NOMO-1 (cell line): ENCODE data around the gene COL5A1.
"Not testable (repeated sequence)": the region's sequence is repeated elsewhere in the genome, so short reads cannot be mapped to it uniquely, and the experiment has no call there.

Source experiments
- DNase-seq, 2 experiments: peaks; one replicate each; lab custom pipeline; 2025; ENCODE audit not compliant: unreplicated experiment in 2 of 2; lab: John Stamatoyannopoulos, UW

Gene COL5A1

DNA sequence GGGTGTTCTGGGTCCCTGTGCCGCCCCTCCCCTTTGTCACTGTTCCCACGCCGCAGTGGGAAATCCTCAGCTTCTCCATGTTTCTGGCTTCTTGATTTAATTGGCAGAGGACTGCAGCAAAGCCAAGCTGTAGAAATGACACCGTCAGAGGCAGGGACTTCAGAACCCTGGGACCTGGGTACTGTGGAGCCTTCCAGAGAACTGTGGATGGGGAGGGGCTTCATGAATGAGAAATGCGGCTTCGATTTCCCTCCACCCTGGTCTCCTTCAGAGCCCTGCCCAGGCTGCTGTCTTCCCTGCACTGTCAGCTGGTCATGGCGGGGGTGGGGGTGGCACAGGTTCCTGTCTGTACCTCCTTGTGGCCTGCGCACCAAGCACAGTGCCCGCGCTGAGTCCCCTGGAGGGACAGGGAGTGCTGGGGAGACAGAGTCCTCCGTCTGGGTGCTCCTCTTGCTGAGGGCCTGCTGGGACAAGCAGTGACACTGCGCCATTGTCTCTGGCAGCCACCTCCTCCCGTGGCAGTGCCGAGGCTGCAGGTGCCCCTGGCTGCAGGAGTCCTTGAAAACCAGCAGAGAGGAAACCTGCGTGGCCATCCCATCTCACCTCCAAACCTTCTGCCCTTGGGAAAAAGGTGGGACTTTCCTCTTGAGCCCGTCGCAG, 47.2 kb downstream of the COL5A1 start:
- no peak for DNase-seq

DNA sequence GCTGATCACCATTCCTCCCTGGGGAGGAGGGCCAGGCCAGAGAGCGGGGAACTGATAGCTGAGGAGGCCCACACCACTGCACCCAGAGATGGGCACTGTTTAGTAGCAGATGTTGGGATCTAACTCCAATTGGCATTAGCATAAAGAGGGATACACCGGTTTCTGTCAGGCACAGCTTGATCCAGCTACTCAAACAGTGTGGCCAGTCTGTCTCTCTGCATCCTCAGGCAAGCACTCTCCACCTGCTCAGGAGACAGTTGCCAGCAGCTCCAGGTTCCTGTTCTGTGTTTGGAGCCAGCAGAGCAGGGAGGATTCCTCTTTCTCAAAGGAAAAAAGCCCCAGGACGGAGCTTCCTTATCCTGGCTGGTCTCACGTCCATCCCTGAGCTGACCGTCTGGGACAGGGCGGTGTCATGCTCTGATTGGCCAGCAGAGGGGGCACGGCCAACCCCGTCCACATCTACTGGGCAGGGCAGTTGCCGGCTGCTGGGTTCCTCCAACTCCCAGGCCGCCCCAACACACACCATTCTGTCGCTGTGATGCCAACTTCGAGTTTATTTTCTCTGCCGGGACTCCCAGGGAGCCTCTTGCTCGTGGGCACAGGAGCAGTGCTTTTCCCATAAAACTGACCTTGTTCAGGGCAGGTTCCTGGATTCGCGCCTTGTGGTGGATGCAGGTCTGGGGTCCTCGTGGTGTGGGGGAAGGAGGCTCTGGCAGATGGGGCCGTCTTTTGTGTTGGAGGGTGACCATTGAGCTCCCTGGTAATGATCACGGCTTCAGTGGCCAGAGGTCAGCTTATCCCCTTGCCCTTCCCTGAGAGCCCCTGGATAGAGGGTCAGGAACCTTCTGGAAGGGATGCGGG, 47.9 kb downstream of the COL5A1 start:
- peak in 1 of 2 experiments; percentile 39 for DNase-seq

DNA sequence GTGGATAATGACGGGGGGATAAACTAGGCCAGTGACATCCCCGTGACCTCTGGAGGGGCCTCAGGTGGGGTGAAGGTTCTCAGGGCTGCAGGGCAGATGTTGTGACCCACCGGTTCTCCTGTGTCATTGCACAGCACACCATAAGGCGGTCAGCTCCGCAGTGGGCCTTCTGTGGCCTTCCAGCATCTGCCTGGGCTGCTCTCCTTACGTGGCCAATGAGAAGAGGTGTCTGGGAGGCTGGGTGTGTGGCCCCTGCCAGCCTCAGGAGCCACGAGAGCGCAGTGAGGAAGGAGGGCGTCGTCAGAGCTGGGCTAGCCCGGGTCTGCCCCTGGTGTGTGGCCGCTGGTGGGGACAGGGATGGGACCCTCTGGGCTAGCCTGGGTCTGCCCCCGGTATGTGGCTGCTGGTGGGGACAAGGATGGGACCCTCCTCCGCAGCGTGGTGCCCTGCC, 48.7 kb downstream of the COL5A1 start:
- no peak for DNase-seq

DNA sequence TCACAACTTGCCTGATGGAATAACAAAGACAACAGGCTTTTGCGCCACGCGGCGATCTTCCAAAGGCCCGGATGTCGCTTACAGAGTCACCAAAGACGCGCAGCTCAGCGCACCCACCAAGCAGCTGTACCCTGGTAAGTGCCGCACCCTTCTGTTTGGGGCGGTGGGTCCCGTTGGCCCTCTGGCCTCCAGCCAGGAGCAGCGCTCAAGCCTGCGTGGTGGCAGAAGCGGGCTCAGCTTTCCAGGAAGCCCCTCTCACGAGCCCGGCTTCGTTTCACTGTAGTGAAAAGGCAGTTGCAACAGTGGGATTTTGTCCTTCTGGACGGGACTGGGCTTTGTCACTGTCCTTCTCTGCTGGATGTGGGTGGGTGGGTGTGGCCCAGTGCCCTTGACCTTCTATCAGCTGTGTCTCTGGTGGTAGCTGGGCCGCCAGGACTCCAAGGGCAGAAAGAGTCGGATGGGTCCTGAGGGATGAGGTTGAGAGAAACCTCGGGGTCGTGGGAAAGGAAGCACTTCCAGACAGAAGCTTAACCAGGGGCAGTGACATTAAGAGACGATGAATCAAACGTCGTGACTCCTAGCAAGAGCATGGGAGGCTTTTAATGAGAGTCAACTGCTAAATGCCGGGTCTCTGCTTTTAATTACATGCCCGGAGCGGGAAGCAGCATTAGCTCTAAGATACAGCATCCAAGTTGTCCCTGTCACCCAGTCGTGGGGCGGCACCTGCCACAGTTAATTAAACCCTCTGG, 49.5 kb downstream of the COL5A1 start:
- no peak for DNase-seq

DNA sequence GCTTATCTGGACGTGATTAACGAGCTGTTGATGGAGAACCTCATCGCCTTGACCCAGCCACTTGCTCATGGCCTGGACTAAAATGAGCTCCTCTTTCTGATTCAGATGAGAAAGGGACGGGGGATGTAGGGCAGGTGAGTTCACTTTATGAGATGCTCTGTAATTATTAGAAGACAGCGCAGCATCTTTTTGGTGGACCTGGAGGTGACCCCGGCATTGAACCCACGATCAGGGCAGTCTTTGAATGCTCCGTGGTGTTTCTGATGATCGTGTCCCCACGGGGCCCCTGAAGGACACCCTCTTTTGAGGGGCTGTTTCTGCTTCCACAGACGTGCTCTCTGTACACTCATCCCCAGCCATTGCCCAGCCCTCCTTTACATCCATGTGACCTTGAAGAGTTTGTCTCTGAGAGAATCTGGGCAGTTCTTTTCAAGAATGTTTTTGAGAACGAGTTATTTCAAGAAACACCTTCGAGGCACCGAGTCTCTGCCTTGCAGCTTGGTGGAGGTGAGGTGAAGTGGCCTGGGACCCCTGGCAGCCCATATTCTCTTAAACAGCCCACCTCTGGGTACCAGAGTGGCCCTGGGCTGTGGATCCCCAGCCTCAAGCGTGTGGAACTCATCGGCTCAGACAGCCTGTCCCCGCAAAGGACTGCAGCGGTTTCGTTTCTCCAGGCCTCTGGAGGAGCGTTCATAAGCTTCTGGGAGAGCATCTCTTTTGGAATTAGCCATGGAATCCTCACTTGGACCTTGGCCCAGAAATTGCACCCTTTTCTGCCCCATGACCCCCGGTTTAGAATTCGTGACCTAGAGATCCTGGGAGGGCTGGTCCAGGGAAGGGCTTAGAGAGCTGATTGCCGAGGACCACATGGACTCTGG, 50.3 kb downstream of the COL5A1 start:
- no peak for DNase-seq

DNA sequence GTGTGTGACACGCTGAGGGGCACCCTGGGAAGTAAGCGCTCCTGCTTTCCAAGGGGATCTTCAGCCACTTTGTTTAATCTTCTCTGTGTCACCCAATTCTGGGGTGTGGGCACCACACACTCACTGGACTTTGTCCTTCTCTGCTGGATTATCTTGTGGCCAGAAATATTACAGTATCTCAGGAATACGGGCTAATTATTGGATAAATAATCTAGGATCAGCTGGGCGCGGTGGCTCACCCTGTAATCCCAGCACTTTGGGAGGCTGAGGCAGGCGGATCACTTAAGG, 50.9 kb downstream of the COL5A1 start:
- no peak for DNase-seq

DNA sequence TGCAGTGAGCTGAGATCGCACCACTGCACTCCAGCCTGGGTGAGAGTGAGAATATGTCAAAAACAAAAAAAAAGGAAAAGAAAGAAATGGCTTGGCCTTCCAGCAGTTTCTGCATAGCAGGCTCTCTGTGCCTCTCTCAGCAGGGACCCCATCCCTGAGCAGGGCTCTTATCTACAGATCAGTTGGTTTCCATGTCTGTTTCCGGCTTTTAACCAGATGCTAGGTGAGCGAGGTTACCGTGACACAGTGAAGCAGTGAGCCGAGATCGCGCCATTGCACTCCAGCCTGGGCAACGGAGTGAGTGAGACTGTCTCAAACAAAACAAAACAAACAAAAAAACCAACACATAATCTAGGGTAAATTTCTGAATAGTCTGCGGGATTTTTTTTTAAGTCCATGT, 51.4 kb downstream of the COL5A1 start:
- DNase-seq = no peak

DNA sequence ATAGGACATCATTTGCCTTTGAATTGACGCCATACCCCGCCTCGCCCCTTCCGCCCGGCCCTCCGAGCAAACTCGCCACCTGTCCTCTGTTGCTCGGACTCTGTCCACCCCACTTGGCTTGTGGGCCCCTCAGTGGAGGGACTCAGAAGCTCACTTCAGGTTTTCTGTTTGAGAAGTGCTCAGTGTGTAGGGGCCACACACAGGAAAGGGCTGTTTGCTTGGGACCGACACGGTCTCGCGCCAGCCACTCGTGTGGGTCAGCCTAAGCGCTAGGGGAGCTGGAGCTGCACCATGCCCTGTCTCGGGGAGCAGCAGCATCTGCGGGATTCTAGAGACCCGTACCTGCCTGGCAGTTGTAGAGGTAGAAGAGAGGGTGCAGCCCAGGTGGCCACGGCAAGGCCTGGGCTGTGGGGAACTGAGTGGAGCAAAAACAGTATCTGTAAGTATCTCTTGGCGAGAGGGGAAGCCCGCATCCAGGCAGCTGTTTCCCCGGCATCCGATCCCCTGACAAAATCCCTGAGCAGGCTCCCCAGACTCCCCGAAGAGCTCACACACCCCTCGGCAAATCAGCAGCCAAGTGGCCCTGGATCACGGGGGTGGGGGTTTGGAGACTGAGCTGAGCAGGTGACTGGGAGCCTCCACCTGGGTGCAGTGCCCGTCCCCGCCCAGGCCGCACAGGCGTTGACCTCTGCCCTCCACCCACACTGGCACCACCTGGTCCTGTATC, 52.2 kb downstream of the COL5A1 start:
- DNase-seq = no peak

DNA sequence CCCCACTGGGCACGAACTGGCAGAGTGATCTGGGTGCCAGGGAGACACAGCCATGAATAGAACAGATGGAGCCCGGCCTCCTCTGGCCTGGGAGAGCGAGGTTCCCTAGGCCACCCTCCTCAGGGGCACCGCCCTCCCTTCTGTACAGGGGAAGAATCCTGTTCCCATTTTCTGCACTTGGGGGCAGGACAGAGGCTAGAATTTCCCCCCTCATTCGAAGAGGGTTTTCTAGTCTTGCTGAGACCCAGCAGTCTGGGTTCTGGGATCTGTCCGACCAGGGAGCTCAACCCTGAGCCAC, 52.7 kb downstream of the COL5A1 start:
- DNase-seq = no peak

DNA sequence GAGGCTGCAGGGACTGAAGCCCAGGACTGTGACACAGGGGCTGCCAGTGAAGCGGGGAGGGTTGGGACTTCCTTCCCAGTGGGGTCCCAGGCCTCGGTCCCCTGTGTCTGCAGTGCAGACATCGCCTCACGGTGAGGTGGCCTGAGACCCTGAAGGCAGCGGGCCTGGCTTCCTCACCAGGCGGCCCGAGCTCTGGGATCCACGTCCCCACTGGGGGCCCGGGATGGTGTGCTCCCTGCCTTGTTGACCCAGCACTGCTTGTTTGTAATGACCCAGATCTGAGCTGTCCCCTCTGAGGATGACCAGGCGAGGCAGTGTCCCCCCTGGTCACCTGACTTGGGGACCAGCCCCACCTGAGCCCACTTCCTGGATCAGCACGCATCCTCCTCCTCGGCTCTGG, 53.1 kb downstream of the COL5A1 start:
- no peak for DNase-seq

DNA sequence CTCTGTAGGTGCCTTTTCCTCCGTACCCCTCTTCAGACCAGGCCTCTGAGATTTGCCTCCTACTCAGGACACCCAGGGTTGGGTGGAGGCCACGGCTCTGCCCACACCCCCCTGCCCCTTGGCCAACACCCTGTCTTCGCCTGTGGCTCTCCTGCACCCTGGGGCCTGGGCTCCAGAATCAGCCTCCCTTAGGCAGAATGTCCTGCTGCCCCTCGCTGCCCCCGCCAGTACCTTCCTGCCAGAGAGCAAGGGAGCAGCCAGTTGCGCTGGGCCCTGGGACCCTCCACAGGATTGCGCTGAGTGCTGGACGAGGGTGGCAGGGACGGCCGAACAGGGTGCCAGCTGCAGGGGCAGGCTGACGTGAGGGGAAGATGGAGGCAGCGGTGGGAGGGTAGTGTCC, 53.5 kb downstream of the COL5A1 start:
- DNase-seq = no peak

DNA sequence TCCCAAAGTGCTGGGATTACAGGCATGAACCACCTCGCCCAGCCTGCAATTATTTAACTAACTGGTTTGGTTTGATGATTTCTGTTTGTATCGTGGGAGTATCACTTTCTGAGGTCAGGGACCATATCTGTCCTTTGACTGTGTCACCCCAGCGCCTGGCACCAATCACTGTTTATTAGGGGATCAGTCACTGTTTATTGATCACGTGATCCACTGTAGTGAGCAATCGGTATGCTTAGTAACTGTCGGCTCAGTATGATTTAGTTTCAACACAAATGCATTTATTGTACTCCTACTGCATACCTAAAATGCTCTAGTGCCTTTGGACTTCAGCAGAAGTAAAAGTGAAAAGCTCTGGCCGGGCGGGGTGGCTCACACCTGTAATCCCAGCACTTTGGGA, 54.8 kb downstream of the COL5A1 start:
- no peak for DNase-seq

DNA sequence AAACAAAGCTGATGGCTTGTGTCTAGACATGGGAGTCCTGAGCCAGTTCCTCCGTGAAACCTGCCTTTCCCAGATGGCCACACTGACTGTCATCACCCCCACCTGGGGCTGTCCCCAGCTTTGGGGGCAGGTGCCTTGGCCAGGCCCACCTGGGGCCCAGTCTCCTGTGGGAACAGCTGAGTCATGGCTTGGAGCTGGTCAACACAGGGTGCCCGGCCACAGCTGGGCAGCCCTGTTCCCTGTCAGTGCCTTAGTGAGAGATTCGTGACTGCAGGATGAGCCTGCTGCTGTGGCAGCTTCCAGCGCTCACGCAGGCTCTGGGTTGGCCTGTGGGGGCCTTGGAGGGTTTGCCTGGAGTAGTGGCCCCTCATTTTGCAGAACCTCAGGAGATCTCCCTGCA, 56.5 kb downstream of the COL5A1 start:
- DNase-seq = no peak

DNA sequence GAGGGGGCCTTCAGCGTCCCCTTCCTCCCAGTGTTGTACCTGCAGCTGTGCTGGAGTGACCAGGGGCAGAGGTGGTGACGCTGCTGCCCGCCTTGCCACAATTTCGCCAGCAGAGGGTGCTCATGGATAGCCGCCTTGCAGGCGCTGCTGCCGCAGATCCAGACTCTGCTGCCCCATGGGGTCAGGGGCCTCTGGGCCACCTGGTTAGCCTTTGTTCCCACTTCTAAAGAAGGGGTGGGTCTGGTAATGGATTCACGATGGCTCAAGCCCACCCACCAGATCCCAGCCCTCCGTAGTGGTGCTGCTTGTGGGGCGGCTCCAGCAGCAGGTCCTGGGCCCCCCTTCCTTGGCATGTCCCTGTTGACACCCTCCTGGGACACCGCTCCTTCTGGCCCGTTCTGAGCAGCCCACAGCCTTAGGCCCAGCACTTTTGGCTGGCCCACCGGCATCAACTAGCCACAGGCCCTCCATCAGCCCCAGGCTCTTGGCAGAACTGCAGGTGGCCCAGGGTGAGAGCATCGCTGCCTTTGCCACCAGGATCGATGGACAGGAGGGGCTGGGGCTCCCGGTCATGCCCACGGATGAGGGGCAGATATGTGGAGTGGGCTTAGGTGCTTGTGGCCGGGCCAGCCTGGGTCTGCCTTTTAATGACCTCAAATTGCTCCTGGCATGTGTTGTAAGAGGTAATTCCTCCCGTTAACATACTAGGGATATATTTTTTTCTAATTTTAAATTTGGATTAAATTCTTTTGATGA, 57.2 kb downstream of the COL5A1 start:
- DNase-seq = peak; percentile 9 to 55

DNA sequence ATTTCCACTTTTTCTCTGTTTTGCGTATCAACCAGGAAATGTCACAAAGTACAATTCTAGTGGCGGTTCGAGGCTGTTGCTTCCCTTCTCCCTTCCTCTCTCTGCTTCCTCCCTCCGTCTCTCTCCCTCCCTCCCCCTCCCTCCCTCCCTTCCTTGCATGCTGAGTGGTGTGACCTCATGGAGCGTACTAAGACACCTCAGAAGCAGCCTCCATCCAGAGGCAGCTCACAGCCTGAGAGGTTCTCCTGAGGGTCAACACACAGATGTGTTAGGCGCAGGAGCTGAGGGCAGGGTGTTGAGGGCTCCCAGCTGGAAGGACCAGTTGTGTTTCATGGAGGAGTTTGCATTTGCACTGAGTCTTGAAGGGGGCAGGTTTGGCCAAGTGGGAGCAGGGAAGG, 57.7 kb downstream of the COL5A1 start:
- no peak for DNase-seq

DNA sequence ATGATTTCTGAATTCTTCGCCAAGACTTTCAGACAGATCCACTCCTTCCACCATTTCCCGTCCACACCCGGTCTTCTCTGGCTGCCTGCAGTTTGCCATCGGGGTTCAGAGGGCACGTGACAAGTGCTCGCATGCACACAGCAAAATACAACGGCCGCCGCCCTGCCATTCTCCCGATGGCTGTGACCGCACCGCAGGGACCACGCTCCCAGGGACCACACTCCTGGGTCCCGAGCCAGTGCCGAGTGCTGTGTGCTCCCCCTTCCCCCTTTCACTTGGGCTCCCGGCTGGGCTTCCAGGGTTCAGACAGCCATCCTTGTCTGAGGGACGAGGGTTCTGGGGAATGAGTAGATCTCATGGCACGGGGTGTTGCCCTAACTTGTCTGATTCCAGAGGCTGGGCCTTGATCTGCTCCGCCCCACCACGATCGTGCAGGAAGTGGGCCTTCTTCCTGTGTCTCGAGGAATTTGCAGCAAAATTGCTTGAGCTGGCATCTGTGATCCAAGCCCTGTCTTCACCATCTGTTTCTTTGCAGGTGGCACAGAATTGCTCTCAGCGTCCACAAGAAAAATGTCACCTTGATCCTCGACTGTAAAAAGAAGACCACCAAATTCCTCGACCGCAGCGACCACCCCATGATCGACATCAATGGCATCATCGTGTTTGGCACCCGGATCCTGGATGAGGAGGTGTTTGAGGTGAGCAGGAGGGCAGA, 59.2 kb downstream of the COL5A1 start:
- no peak for DNase-seq

DNA sequence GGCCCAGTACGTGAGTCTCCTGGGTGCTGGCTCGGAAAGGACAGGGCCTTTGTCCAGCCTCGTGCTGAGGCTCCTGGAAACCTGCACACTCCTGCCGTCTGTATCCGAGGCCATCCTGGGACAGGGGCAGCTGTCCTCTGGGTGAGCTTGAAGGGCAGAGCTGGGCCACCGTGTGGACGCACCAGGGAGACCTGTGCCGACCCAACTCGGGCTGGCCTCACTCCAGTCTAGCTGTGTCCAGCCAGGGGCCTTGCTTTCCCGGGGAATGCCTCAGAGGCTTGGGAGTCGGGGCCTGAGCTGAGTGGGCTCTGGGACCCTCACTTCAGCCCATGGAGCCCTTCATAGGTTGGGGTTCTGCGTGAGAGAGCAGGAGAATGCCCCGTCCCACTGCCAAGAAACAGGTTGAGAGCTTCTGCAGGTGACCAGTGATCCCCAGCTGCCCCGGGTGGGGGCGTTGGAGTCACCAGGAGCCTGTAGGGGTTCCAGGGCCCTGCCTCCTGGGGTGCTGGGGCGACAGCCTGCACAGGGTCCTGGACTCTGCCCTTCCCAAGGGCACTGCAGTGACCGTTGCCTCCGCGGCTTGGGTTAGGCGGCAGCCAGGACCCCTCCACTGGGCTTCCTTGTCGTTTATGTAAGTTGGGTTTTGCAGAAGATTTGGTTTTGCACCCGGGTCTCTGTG, 60.1 kb downstream of the COL5A1 start:
- DNase-seq = no peak

DNA sequence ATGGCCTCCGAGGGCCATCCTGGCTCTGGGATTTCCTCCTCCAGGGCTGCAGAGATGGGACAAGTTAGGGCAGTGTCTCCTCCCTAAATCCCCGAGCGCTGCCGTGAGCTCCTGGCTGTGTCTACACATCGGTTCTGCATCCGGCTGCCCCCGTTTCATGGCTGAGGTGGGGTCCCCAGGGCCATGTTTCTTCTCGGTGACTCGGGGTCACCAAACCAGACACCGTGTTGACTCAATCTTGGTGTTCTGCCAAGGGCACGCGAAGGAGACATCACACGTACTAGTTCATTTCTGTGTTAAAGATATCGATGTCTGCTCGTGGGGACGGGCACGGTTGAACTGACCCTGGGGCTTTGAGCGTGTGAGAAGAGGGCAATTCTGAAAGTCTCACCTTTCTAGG, 60.7 kb downstream of the COL5A1 start:
- DNase-seq = no peak

DNA sequence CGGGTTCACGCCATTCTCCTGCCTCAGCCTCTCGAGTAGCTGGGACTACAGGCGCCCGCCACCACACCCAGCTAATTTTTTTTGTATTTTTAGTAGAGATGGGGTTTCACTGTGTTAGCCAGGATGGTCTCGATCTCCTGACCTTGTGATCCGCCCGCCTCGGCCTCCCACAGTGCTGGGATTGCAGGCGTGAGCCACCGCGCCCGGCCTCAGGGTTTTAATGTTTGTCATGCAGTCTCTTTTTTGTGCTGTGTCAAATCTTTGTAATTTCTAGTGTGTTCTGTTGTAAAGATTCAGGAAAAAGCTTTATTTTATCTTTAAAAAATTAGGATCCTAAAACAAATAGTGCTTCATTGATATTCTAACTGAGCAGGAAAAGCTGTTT, 62.1 kb downstream of the COL5A1 start:
- DNase-seq = not testable (repeated sequence)
